GM18870 (cell line): ENCODE data around the gene DRD3.

Source experiments
- ATAC-seq: cut with Tn5 transposase; IDR thresholded peaks from one replicate; pipeline ENCODE4 v1.9.1; 2021; ENCODE audit warnings: moderate library complexity; ENCODE audit not compliant: unreplicated experiment

Gene DRD3

DNA sequence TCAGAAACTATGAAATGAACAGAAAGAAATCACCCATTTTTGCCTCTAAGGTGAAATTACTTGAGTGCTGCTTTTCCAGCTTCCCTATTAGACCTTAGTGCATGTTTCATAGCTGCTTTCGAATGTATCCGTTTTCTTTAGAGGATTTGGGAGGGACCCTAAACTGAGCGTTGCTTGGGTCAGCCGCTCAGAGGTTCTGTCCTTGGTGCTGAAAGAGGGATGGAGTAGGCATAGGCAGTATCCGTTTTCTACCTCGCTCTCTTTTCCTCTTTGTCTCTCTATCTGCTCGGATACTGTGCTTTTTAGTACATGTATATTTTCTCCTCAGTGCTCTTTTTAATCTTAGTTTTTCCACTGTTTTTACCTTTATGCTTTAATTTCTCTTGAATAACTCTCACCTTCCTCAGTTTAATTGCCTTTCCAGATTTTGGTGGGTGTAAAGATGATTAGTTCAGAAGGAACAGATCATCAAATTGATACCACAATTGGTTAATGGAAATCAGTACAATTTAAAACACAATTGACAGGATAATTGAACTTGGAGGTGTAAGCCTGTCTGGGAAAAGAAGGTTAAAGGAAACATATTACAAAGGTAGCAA lies at the start of gene DRD3:
Gene DRD3 (minus strand): TSS at position 283 of the 599 bp plus-strand sequence. CDS start 7,060 bp downstream, outside the sequence.
- no peak for ATAC-seq

DNA sequence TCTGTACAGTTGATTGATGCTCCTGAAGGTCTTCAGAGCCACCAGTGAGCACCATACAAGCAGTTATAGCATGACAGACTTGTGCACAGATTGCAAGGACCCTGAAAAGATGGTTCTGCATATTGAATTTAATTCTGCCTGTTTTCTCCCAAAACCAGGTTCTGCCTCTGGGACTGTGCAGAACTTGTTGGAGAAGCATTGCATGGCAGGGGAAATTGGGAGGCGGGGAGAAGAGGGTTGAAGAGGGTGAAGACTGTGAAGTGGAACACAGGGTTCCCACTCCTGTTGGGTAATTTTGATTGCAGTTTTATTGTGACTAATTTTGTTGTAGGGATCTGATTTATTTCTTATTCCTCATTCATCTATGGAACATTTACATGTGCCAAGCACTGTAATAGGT lies 48.2 kb upstream of the DRD3 start:
- ATAC-seq = no peak

GRCh38 chr3:114226313-114226712 lies 47.5 kb upstream of the DRD3 start:
- no peak for ATAC-seq

DNA sequence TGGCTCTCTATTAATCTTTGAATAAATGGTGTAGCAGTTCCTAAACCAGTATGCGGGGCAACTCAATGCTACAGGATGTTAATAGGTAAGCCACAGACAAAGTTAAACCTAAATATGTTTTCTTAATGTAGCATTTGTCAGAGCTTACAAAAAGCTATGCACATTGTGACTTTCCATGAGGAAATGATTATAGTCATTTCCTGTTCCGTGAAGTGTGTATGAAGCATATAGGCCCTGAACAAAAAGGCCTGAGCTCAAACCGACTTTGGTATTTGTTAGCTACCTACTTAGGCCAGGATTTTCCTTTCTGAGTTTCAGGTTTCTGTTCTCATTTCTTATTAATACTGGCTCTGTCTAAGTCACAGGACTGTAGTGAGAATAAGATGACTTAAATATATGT lies 44.3 kb upstream of the DRD3 start:
- ATAC-seq = peak; percentile 87

- no peak for ATAC-seq
These were observed 43.0 kb upstream of the DRD3 start for GRCh38 chr3:114221881-114222264.

GRCh38 chr3:114221165-114221880 lies 42.5 kb upstream of the DRD3 start:
- ATAC-seq = no peak

GRCh38 chr3:114219741-114220140 lies 40.9 kb upstream of the DRD3 start:
- no peak for ATAC-seq

GRCh38 chr3:114218578-114219185 lies 39.8 kb upstream of the DRD3 start:
- no peak for ATAC-seq

DNA sequence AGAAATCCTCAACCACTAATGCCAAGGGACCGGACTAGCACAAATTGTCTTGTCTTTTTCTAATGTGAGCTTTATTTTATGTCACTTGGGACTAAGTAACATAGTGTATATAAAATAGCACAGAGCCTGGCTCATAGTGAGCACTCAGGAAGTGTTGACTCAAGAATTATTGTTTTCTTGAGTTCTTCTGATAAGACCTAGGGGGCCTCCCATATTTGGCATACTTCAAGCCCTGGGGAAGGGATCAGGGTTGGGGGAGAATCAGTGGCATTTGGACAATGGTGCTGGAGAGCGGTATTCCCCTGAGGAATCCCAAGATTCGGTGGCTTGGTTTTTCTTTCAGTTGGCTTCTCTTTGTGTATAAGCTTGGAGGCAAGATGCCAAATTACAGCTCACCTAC lies 39.2 kb upstream of the DRD3 start:
- ATAC-seq = no peak

- ATAC-seq = no peak
These were observed 38.4 kb upstream of the DRD3 start for GRCh38 chr3:114217266-114217665.

DNA sequence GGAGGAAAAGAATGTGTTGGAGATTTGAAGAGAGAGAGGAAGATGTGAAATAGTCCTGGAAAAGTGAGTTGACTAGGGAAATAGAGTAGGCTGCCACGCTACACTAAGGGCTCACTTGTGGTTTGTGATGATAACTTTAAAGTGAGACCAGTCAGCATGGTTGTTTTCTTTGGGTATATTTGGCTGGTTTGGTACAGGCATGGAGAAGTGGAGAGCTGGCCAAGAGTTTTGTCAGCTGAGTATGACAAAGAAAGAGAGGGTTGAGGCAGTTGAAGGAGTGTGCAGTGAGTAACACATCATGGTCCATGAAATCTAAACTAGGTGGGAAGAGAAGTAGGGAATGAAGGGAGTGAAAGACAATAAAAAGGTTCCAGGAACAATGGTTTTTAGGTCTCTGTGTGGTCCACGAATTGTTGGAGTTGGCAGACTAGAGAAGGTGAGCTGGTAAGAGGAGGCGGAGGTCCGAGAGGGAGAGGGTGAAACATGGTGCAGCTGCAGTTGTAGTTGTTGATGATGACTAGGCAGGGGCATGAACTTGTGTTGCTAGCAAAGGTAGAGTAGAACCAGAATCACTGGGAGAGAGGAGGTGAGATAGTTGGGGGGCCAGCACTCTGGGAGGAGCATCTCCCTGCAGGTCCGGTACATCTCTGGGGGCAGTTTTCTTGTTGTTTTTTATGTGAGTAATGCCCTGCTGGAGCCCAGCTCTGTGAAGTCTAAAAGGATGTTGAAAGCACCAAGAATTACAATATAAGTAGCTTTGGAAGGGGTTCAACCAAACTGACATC lies 37.5 kb upstream of the DRD3 start:
- ATAC-seq = no peak

GRCh38 chr3:114214542-114215341 lies 35.9 kb upstream of the DRD3 start:
- peak; percentile 15 for ATAC-seq

DNA sequence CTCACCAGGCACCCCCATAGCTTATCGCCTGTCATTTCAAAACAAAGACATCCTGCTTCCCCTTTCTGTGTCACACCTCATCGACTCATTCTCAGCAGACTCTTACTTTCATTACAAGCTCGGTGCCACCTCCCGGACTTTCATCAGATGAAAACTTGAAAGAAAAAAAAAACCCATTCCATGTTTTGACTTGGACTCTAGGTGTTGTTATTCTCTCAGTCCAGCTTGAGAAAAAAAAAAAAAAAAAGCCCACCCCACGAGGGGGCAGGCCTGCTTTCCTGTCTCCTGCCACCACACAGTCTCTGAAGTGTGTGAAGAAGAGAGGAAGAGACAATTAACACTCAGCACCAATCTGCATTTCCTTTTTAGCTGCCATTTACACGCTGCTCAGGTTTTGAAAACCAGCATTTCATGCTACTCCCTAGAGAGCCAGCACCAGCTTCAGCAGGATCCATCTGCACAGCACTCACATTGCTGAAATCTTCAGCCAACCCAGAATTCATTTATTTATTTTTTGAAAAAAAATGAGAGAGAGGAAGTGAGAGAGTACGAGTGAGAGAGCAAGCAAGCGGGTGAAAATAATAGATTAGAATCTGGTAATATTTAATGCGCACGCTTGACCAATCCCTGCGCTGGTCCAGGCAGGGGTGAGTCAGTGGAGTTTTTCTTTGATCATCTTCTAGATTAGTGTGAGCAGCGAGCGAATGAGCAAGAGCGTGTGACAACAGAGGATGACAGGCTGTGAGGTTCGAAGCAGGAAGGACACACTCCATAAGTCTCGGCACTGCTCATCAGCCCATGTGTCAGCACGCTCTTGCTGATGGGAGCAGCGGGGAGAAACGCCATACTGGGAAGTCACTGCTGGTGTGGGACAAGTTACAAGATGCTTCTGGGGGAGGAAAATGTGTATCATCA lies 35.0 kb upstream of the DRD3 start:
- ATAC-seq = peak; percentile 90

- peak; percentile 6 for ATAC-seq
These were observed 34.4 kb upstream of the DRD3 start for GRCh38 chr3:114213292-114213626.

DNA sequence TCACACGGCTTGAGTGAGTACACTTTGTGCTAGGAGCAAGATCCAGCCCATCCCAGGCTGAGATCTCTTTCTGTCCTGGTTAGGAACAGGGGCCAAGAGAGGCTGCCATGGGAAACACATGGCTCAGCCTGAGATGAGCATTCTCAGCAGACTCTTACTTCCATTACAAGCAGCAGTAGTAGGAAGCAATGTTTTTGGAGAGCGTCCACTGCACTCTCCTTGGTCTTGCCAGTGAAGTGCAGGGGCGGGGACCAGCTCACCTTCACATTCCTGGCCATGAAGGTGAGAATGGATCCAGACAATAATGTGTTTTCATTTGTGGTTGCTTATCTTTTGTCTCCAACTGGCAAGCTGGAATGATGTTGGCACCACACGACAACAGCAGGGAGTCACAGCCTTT lies 33.8 kb upstream of the DRD3 start:
- ATAC-seq = no peak

- ATAC-seq = peak; percentile 89
These were observed 28.9 kb upstream of the DRD3 start for GRCh38 chr3:114207768-114208167.

DNA sequence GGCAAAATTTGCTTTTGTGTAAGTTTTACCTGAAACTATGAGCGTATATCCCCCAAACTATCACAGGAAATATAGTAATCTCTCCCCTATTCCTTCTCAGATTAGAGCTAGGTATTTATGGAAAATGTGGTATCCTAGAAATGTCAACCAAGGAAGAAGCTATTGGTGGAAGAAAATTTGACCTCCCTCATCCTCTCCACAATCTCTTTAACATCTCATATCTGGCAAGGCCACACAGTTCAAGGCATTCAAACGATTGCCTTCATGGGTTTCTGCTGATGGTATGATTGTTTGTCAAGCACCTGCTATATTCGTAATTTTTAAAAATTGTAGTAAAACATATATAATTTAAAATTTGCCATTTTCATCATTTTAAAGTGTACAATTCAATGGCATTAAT lies 27.5 kb upstream of the DRD3 start:
- no peak for ATAC-seq

DNA sequence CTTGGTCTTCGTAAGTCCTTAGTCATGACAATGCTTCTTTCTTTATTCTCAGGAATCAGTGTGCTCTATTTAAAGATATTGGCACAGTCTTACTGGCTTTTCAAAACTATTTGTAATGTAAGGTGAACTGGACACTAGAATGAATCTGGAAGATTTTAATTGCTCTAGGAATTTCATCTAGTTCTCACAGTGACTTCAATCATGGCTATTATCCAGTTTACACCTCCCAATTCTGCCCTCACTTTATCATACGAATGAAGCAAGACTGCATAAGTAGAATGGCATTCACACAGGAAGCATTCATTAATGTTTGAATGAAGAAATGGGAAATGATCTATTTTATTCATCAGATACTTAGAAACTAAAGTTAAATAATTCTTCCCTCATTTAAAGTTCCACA lies 26.7 kb upstream of the DRD3 start:
- no peak for ATAC-seq

DNA sequence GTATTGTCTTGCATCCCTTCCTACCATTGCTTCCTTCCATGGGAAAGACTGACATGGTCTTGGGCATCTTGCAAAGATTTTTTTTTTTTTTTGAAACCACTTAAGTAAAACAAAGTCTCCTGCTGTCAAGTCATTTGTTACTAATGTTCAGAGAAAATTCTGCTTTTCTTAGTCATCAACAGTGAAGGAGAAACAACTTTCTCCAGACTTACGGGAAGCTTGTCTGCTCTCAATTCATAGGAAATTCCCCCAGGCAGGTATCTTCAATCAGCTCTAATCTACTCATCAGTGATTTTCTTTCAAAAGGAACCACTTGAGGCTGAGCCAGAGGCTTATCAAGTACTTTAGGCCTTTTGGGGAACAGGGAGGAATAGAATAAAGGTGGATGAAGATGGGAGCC lies 15.9 kb upstream of the DRD3 start:
- ATAC-seq = no peak

- no peak for ATAC-seq
These were observed 13.3 kb upstream of the DRD3 start for GRCh38 chr3:114192136-114192535.
